Esophagus squamous epithelium (tissue), 4 donors: ENCODE data around the gene VPS26C.

Source experiments
- CTCF ChIP-seq, 6 experiments: fragments of 450-650 bp in 4 of 6; fragments of 200-600 bp in 2 of 6; sonication (generic) in 2 of 6; IDR thresholded peaks; one replicate each; pipeline ENCODE4 v1.5.1; 2016 to 2019; ENCODE audit warnings: antibody characterized with exemption in 6 of 6, mild to moderate bottlenecking in 4 of 6, moderate library complexity in 4 of 6
- POLR2A ChIP-seq, 4 donors: fragments of 450-650 bp; IDR thresholded peaks; one replicate each; pipeline ENCODE4 v1.6.1; 2017; ENCODE audit warnings: antibody characterized with exemption in 4 of 4, mild to moderate bottlenecking in 4 of 4, moderate library complexity in 3 of 4

GRCh38 chr21:37273440-37273839, 6.3 kb upstream of the VPS26C start:
- no peak for TF ChIP-seq CTCF (IDR thresholded peaks at IDR 0.05)
- TF ChIP-seq POLR2A (IDR thresholded peaks at IDR 0.05) = no peak
